Measurements from ENCODE around the gene PLEKHG4B. TPM values are rescaled to one million over a fixed set of nuclear protein-coding genes. Genes with fewer than 3 reads are reported as not detected.

The PLEKHG4B gene
- polyA plus RNA-seq, 1 donor (not counting 4 experiments of a cell fraction or from before 2014, with no cell fraction given) = not detected

- H3K27me3 ChIP-seq (ENCODE audit: control insufficient read depth, extremely low read depth, insufficient read depth, low read length) = peaks cover 37% of the 10 kb centered on the region
- no peaks in the 10 kb centered on the region for H4K20me1 ChIP-seq (ENCODE audit: control insufficient read depth, extremely low read depth, insufficient read depth, low read length)
- dilution Hi-C loops (cut with MboI; ENCODE audit: extremely low pct_ligation_motif_present, low sequenced_read_pairs) = no loop called here
- no peaks in the 10 kb centered on the region for H3K9me3 ChIP-seq (ENCODE audit: control insufficient read depth, low read depth, low read length)
- H3K27ac ChIP-seq (ENCODE audit: control insufficient read depth, insufficient read depth, low read length) = no peak overlapping the region
- FAIRE-seq (no peak), DNase-seq (ENCODE audit: low read depth, low spot score) (no peak)
- no peak overlapping the region for H2AFZ ChIP-seq (ENCODE audit: control insufficient read depth, low read length)
- H3K36me3 ChIP-seq (ENCODE audit: control insufficient read depth in 2 of 2, extremely low read depth in 1 of 2, insufficient read depth in 2 of 2, low read length in 2 of 2) = no peaks in the 10 kb centered on the region
- H3K4me1 ChIP-seq (ENCODE audit: control insufficient read depth, extremely low read depth, insufficient read depth, low read length) = no peaks in the 10 kb centered on the region
- TF ChIP-seq EZH2 (IDR thresholded peaks at IDR 0.05; ENCODE audit: low read length) (no peak), CTCF (optimal IDR thresholded peaks at IDR 0.05 in 1 of 3, IDR thresholded peaks at IDR 0.05 in 1 of 3, conservative IDR thresholded peaks at IDR 0.05 in 1 of 3; ENCODE audit: extremely low read depth in 1 of 3, insufficient read depth in 2 of 3, low read length in 3 of 3) (no peak)
- H3K9ac ChIP-seq (ENCODE audit: control insufficient read depth, extremely low read depth, insufficient read depth, low read length) = no peak overlapping the region
- H3K4me3 ChIP-seq (ENCODE audit: control insufficient read depth in 2 of 3, extremely low read depth in 1 of 3, insufficient read depth in 2 of 3, low read depth in 1 of 3, low read length in 3 of 3) = no peak overlapping the region
- H3K9me1 ChIP-seq (ENCODE audit: control insufficient read depth, extremely low read depth, insufficient read depth, low read length) = no peaks in the 10 kb centered on the region
- no peak overlapping the region for H3K4me2 ChIP-seq (ENCODE audit: control insufficient read depth, extremely low read depth, insufficient read depth, low read depth, low read length)
- H3K79me2 ChIP-seq (ENCODE audit: control insufficient read depth, insufficient read depth, low read length) = no peaks in the 10 kb centered on the region
Measured at GRCh38 chr5:73768-74502, 18.0 kb upstream of the PLEKHG4B start.

GRCh38 chr5:74503-75109 is 17.4 kb upstream of the PLEKHG4B start:
- Histone ChIP-seq H3K4me3 (ENCODE audit: control insufficient read depth in 2 of 3, extremely low read depth in 1 of 3, insufficient read depth in 2 of 3, low read depth in 1 of 3, low read length in 3 of 3) (no peak overlapping the region), H3K9me3 (ENCODE audit: control insufficient read depth, low read depth, low read length) (no peaks in the 10 kb centered on the region), H3K36me3 (ENCODE audit: control insufficient read depth in 2 of 2, extremely low read depth in 1 of 2, insufficient read depth in 2 of 2, low read length in 2 of 2) (no peaks in the 10 kb centered on the region), H3K27ac (ENCODE audit: control insufficient read depth, insufficient read depth, low read length) (no peak overlapping the region), H3K4me2 (ENCODE audit: control insufficient read depth, extremely low read depth, insufficient read depth, low read depth, low read length) (no peak overlapping the region), H3K79me2 (ENCODE audit: control insufficient read depth, insufficient read depth, low read length) (no peaks in the 10 kb centered on the region), H4K20me1 (ENCODE audit: control insufficient read depth, extremely low read depth, insufficient read depth, low read length) (no peaks in the 10 kb centered on the region), H2AFZ (ENCODE audit: control insufficient read depth, low read length) (no peak overlapping the region), H3K9me1 (ENCODE audit: control insufficient read depth, extremely low read depth, insufficient read depth, low read length) (no peaks in the 10 kb centered on the region), H3K4me1 (ENCODE audit: control insufficient read depth, extremely low read depth, insufficient read depth, low read length) (no peaks in the 10 kb centered on the region), H3K27me3 (ENCODE audit: control insufficient read depth, extremely low read depth, insufficient read depth, low read length) (peaks cover 37% of the 10 kb centered on the region), H3K9ac (ENCODE audit: control insufficient read depth, extremely low read depth, insufficient read depth, low read length) (no peak overlapping the region)
- DNase-seq (ENCODE audit: low read depth, low spot score) (no peak), FAIRE-seq (no peak)
- TF ChIP-seq EZH2 (IDR thresholded peaks at IDR 0.05; ENCODE audit: low read length) (no peak), CTCF (optimal IDR thresholded peaks at IDR 0.05 in 1 of 3, IDR thresholded peaks at IDR 0.05 in 1 of 3, conservative IDR thresholded peaks at IDR 0.05 in 1 of 3; ENCODE audit: extremely low read depth in 1 of 3, insufficient read depth in 2 of 3, low read length in 3 of 3) (no peak)
- dilution Hi-C loops (cut with MboI; ENCODE audit: extremely low pct_ligation_motif_present, low sequenced_read_pairs) = no loop called here

Data from keratinocyte (primary cell).